MCF 10A (cell line): ENCODE results near the gene METTL15. TPM values are rescaled to one million over a fixed set of nuclear protein-coding genes. Genes with fewer than 3 reads are reported as not detected.

ENCODE experiments used
- BruUV-seq: library from RNA; stranded (reverse); fragments of 400-500 nt; replicated peaks from 2 replicates; lab custom pipeline; 2021; lab: Mats Ljungman, UMichigan
- CTCF ChIA-PET: fragments of 300-600 bp; sonication (Branson Sonifier 250); formaldehyde crosslinking; extraction: SDS; loops from one replicate; lab custom pipeline; 2021; ENCODE audit warnings: antibody characterized with exemption, inconsistent platforms; lab: Yijun Ruan, JAX
- POLR2A ChIA-PET: fragments of 300-600, 350-650 bp; sonication (Branson Sonifier 250); formaldehyde crosslinking; extraction: SDS; loops from one replicate; lab custom pipeline; 2020; ENCODE audit warnings: antibody characterized with exemption, inconsistent platforms; lab: Yijun Ruan, JAX
- DNase-seq: peaks from one replicate; pipeline ENCODE4 v3.0.0-alpha.2; 2018; ENCODE audit not compliant: unreplicated experiment
- H3K27ac Mint-ChIP-seq: one replicate; pipeline ENCODE4 v1.8.0; 2022; ENCODE audit warnings: mild to moderate bottlenecking, low read depth, mixed read lengths; ENCODE audit not compliant: unreplicated experiment
- H3K27me3 Mint-ChIP-seq: one replicate; pipeline ENCODE4 v1.8.0; 2022; ENCODE audit warnings: mixed read lengths; ENCODE audit not compliant: insufficient read depth, unreplicated experiment
- H3K36me3 Mint-ChIP-seq: one replicate; pipeline ENCODE4 v1.8.0; 2022; ENCODE audit warnings: mild to moderate bottlenecking, moderate library complexity, mixed read lengths; ENCODE audit not compliant: insufficient read depth, unreplicated experiment
- H3K4me1 Mint-ChIP-seq: one replicate; pipeline ENCODE4 v1.8.0; 2022; ENCODE audit warnings: mixed read lengths; ENCODE audit not compliant: insufficient read depth, unreplicated experiment
- H3K4me3 Mint-ChIP-seq: one replicate; pipeline ENCODE4 v1.8.0; 2022; ENCODE audit warnings: mild to moderate bottlenecking, moderate library complexity, mixed read lengths; ENCODE audit not compliant: unreplicated experiment
- H3K9me3 Mint-ChIP-seq: one replicate; pipeline ENCODE4 v1.8.0; 2022; ENCODE audit warnings: mixed read lengths; ENCODE audit not compliant: unreplicated experiment
- CTCF ChIP-seq: fragments of 200-600 bp; IDR thresholded peaks from one replicate; pipeline ENCODE4 v1.8.0; 2022; ENCODE audit warnings: antibody characterized with exemption, mild to moderate bottlenecking; ENCODE audit not compliant: unreplicated experiment
- intact Hi-C: fragments of 100-400 bp; cut with micrococcal nuclease; formaldehyde crosslinking; loops from 2 replicates; pipeline ENCODE4 v1.14.1; 2022
- total RNA-seq: library from RNA; stranded (reverse); gene quantifications from 2 replicates; pipeline ENCODE4 v1.2.3, GENCODE V29; 2022

METTL15 gene
- total RNA-seq, 1 experiment from 2014 or later: 16.8 TPM

GRCh38 chr11:28245131-28245530 is 136.9 kb downstream of the METTL15 start:
- DNase-seq: no peak
- ChIA-PET POLR2A (interaction anchor here (0.6 kb wide), 1 partner anchor 108 kb away, joined by 3 read pairs; no protein-coding TSS in a partner anchor), CTCF (interaction anchor here (0.9 kb wide), 1 partner anchor 550 kb away, joined by 3 read pairs; no protein-coding TSS in a partner anchor)
- TF ChIP-seq CTCF: no peak
- intact Hi-C loops: no loop called here
- Mint-ChIP-seq H3K27me3 (no peaks in the 10 kb centered on the region), H3K4me3 (no peak overlapping the region), H3K4me1 (no peaks in the 10 kb centered on the region), H3K9me3 (peaks cover 7% of the 10 kb centered on the region), H3K27ac (no peak overlapping the region), H3K36me3 (no peaks in the 10 kb centered on the region)
- no TSS peak for BruUV-seq

- intact Hi-C loops: no loop called here
- H3K4me1 Mint-ChIP-seq: no peaks in the 10 kb centered on the region
- peaks cover 8% of the 10 kb centered on the region for H3K36me3 Mint-ChIP-seq
- H3K27me3 Mint-ChIP-seq: no peaks in the 10 kb centered on the region
- peaks cover 15% of the 10 kb centered on the region for H3K9me3 Mint-ChIP-seq
- no TSS peak for BruUV-seq
- TF ChIP-seq CTCF: no peak
- DNase-seq: no peak
- no peak overlapping the region for H3K4me3 Mint-ChIP-seq
- CTCF ChIA-PET: no interaction called here
- POLR2A ChIA-PET: no interaction called here
- H3K27ac Mint-ChIP-seq: no peak overlapping the region
Observed at GRCh38 chr11:28250192-28250591, 142.0 kb downstream of the METTL15 start.

- no peaks in the 10 kb centered on the region for H3K27me3 Mint-ChIP-seq
- no peak for DNase-seq
- H3K9me3 Mint-ChIP-seq: peaks cover 8% of the 10 kb centered on the region
- peaks cover 11% of the 10 kb centered on the region for H3K36me3 Mint-ChIP-seq
- intact Hi-C loops: no loop called here
- CTCF ChIA-PET: no interaction called here
- H3K4me1 Mint-ChIP-seq: no peaks in the 10 kb centered on the region
- POLR2A ChIA-PET: no interaction called here
- no peak overlapping the region for H3K27ac Mint-ChIP-seq
- TF ChIP-seq CTCF: no peak
- no TSS peak for BruUV-seq
- H3K4me3 Mint-ChIP-seq: no peak overlapping the region
Observed at GRCh38 chr11:28251257-28251656, 143.1 kb downstream of the METTL15 start.

GRCh38 chr11:28257761-28258160 is 149.6 kb downstream of the METTL15 start:
- intact Hi-C loops: no loop called here
- DNase-seq: no peak

More at GRCh38 chr11:28257761-28258160, 149.6 kb downstream of the METTL15 start:
- Mint-ChIP-seq H3K27me3 (no peaks in the 10 kb centered on the region), H3K27ac (no peak overlapping the region), H3K4me3 (no peak overlapping the region), H3K36me3 (peaks cover 6% of the 10 kb centered on the region), H3K9me3 (peaks cover 8% of the 10 kb centered on the region), H3K4me1 (no peaks in the 10 kb centered on the region)
- no peak for TF ChIP-seq CTCF
- no TSS peak for BruUV-seq
- ChIA-PET POLR2A (no interaction called here), CTCF (no interaction called here)
